ENCODE data around the gene BMPER.
A peak's percentile ranks its signal among the peaks of the same experiment; 100 is the strongest.

BMPER gene

GRCh38 chr7:34086064-34086463 lies 180.7 kb downstream of the BMPER start:
- no peaks in the 10 kb centered on the region for H3K9me2 ChIP-seq (replicated peaks; ENCODE audit: insufficient read depth, low read length)
- H3F3A ChIP-seq (ENCODE audit: insufficient read depth) = no peaks in the 10 kb centered on the region
- H3K36me3 ChIP-seq (ENCODE audit: low read length) = no peaks in the 10 kb centered on the region
- H3K27ac ChIP-seq (ENCODE audit: low read depth, low read length) = no peak overlapping the region
- H2AFZ ChIP-seq (ENCODE audit: low read depth, low read length, severe bottlenecking) = no peak overlapping the region
- H3K4me2 ChIP-seq (ENCODE audit: low read depth, low read length, poor library complexity, severe bottlenecking) = no peak overlapping the region
- H3K79me2 ChIP-seq (ENCODE audit: insufficient read depth, low read length) = no peaks in the 10 kb centered on the region
- no peaks in the 10 kb centered on the region for H4K20me1 ChIP-seq (ENCODE audit: low read depth, low read length)
- no peak for TF ChIP-seq EZH2phosphoT487 (conservative IDR thresholded peaks at IDR 0.05; ENCODE audit: low read length)
- TF ChIP-seq, protein P1, sequence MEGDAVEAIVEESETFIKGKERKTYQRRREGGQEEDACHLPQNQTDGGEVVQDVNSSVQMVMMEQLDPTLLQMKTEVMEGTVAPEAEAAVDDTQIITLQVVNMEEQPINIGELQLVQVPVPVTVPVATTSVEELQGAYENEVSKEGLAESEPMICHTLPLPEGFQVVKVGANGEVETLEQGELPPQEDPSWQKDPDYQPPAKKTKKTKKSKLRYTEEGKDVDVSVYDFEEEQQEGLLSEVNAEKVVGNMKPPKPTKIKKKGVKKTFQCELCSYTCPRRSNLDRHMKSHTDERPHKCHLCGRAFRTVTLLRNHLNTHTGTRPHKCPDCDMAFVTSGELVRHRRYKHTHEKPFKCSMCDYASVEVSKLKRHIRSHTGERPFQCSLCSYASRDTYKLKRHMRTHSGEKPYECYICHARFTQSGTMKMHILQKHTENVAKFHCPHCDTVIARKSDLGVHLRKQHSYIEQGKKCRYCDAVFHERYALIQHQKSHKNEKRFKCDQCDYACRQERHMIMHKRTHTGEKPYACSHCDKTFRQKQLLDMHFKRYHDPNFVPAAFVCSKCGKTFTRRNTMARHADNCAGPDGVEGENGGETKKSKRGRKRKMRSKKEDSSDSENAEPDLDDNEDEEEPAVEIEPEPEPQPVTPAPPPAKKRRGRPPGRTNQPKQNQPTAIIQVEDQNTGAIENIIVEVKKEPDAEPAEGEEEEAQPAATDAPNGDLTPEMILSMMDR (IDR thresholded peaks at IDR 0.05; ENCODE audit: insufficient read depth, low read length, poor library complexity, severe bottlenecking) = no peak
- H3K9me3 ChIP-seq (ENCODE audit: insufficient read depth, low read length) = no peaks in the 10 kb centered on the region
- H3K4me3 ChIP-seq (ENCODE audit: insufficient read depth, low read length, poor library complexity, severe bottlenecking) = no peak overlapping the region
- no peak overlapping the region for H3K9ac ChIP-seq (ENCODE audit: low read length)
- H3K27me3 ChIP-seq (ENCODE audit: low read length) = no peaks in the 10 kb centered on the region

- Histone ChIP-seq H3K9ac (ENCODE audit: low read length) (no peak overlapping the region), H3K4me2 (ENCODE audit: low read depth, low read length, poor library complexity, severe bottlenecking) (no peak overlapping the region), H2AFZ (ENCODE audit: low read depth, low read length, severe bottlenecking) (no peak overlapping the region), H3F3A (ENCODE audit: insufficient read depth) (no peaks in the 10 kb centered on the region), H3K27me3 (ENCODE audit: low read length) (no peaks in the 10 kb centered on the region), H4K20me1 (ENCODE audit: low read depth, low read length) (no peaks in the 10 kb centered on the region), H3K36me3 (ENCODE audit: low read length) (no peaks in the 10 kb centered on the region), H3K79me2 (ENCODE audit: insufficient read depth, low read length) (no peaks in the 10 kb centered on the region), H3K9me2 (replicated peaks; ENCODE audit: insufficient read depth, low read length) (no peaks in the 10 kb centered on the region), H3K27ac (ENCODE audit: low read depth, low read length) (no peak overlapping the region), H3K4me3 (ENCODE audit: insufficient read depth, low read length, poor library complexity, severe bottlenecking) (no peak overlapping the region), H3K9me3 (ENCODE audit: insufficient read depth, low read length) (no peaks in the 10 kb centered on the region)
- no peak for TF ChIP-seq EZH2phosphoT487 (conservative IDR thresholded peaks at IDR 0.05; ENCODE audit: low read length)
- TF ChIP-seq, protein P1 (IDR thresholded peaks at IDR 0.05; ENCODE audit: insufficient read depth, low read length, poor library complexity, severe bottlenecking) = no peak
Observed at GRCh38 chr7:34086981-34087380, 181.6 kb downstream of the BMPER start.

DNA sequence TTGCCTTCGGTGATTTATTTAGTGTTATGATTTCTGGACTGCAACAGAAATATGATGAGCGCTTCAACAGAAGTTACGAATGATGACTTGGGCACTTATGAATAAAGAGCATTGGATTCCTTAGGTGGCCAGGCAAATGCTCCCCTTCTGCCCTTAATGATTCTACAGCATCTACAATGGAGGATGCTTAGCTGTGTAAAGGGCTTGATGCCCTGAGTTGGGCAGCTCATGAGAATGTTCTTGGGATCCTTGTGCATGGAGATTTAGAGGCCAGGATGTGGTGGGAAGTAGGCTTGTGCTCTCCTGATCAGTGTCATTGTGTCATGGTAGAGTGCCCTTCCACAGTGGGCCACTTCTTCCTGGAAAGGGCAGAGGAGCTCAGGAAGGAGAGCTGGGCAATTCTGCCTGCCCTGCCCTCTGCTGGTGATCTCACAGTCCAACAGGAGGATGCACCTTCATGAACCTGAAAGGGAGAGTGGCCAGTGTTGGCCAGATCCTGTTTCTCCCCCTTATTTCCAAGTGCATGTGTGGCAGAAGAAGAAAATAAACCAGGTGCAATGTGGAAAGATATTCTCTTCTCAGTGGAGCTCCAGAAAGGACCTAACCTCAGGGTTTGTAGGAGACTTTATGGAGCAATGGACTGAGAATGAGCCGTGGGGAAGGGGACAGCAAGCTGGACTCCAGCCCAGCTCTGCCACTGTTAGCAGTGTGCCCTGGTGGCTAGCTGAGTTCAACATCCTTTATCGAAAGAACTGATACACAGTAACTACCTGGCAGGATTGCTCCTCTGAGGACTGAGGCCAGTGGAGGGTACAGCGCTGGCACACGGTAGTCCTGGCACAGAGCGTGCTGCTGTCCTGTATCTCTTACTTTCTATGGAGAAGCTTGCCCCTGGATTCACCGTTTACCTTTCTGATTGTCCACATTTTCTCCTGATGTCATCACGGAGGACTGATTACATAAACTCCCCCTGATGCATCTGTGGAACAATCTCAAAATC lies 182.9 kb downstream of the BMPER start:
- H3K4me3 ChIP-seq (ENCODE audit: insufficient read depth, low read length, poor library complexity, severe bottlenecking) = no peak overlapping the region
- no peak overlapping the region for H2AFZ ChIP-seq (ENCODE audit: low read depth, low read length, severe bottlenecking)
- H3K9ac ChIP-seq (ENCODE audit: low read length) = no peak overlapping the region
- H3F3A ChIP-seq (ENCODE audit: insufficient read depth) = no peaks in the 10 kb centered on the region
- H3K9me3 ChIP-seq (ENCODE audit: insufficient read depth, low read length) = no peaks in the 10 kb centered on the region
- no peaks in the 10 kb centered on the region for H3K36me3 ChIP-seq (ENCODE audit: low read length)
- TF ChIP-seq EZH2phosphoT487 (conservative IDR thresholded peaks at IDR 0.05; ENCODE audit: low read length) = no peak
- TF ChIP-seq, protein P1 (IDR thresholded peaks at IDR 0.05; ENCODE audit: insufficient read depth, low read length, poor library complexity, severe bottlenecking) = peak; percentile 18
- no peaks in the 10 kb centered on the region for H3K79me2 ChIP-seq (ENCODE audit: insufficient read depth, low read length)
- H3K27me3 ChIP-seq (ENCODE audit: low read length) = no peaks in the 10 kb centered on the region
- no peaks in the 10 kb centered on the region for H4K20me1 ChIP-seq (ENCODE audit: low read depth, low read length)
- H3K4me2 ChIP-seq (ENCODE audit: low read depth, low read length, poor library complexity, severe bottlenecking) = no peak overlapping the region
- no peak overlapping the region for H3K27ac ChIP-seq (ENCODE audit: low read depth, low read length)
- no peaks in the 10 kb centered on the region for H3K9me2 ChIP-seq (replicated peaks; ENCODE audit: insufficient read depth, low read length)
